AG09309 (cell line): ENCODE results near the gene IGF2BP1.

ENCODE experiments used
- DNase-seq: peaks from one replicate; pipeline ENCODE4 v3.0.0-alpha.2; 2010; ENCODE audit warnings: low read depth
- H3K4me3 ChIP-seq: 2 replicates; pipeline ENCODE4 v1.5.1; 2011; ENCODE audit warnings: mild to moderate bottlenecking, low read depth, low read length, moderate library complexity; ENCODE audit not compliant: control insufficient read depth
- CTCF ChIP-seq: IDR thresholded peaks from 2 replicates; pipeline ENCODE4 v1.5.1; 2011; ENCODE audit warnings: mild to moderate bottlenecking, low read depth, low read length, inconsistent platforms; ENCODE audit not compliant: insufficient read depth, control insufficient read depth; ENCODE audit errors: missing control alignments

Gene IGF2BP1

GRCh38 chr17:49053171-49053829 lies 56.1 kb downstream of the IGF2BP1 start:
- TF ChIP-seq CTCF, result no peak
- no peak overlapping the region for H3K4me3 ChIP-seq
- DNase-seq, result no peak

- DNase-seq, result no peak
- TF ChIP-seq CTCF, result no peak
- no peak overlapping the region for H3K4me3 ChIP-seq
Observed at GRCh38 chr17:49054342-49055092, 57.3 kb downstream of the IGF2BP1 start.

- no peak for DNase-seq
- no peak for TF ChIP-seq CTCF
- H3K4me3 ChIP-seq, result no peak overlapping the region
Observed at GRCh38 chr17:49055181-49055927, 58.2 kb downstream of the IGF2BP1 start.

- TF ChIP-seq CTCF, result no peak
- H3K4me3 ChIP-seq, result no peak overlapping the region
- DNase-seq, result no peak
Observed at GRCh38 chr17:49061524-49061943, 64.3 kb downstream of the IGF2BP1 start.

- no peak for TF ChIP-seq CTCF
- no peak overlapping the region for H3K4me3 ChIP-seq
- no peak for DNase-seq
Observed at GRCh38 chr17:49063652-49064051, 66.5 kb downstream of the IGF2BP1 start.

- no peak for TF ChIP-seq CTCF
- no peak overlapping the region for H3K4me3 ChIP-seq
- DNase-seq, result no peak
Observed at GRCh38 chr17:49067163-49067562, 70.0 kb downstream of the IGF2BP1 start.
